Ishikawa (cell line): ENCODE data around the gene KIF11.

Experiments
- CEBPB ChIP-seq: IDR thresholded peaks from 2 replicates; pipeline ENCODE4 v1.6.1; 2012
- CREB1 ChIP-seq: IDR thresholded peaks from 2 replicates; pipeline ENCODE4 v1.6.1; 2012; ENCODE audit warnings: low read depth
- EGR1 ChIP-seq: IDR thresholded peaks from 2 replicates; pipeline ENCODE4 v1.6.1; 2012
- EP300 ChIP-seq: IDR thresholded peaks from 2 replicates; pipeline ENCODE4 v1.6.1; 2012; ENCODE audit warnings: borderline replicate concordance
- FOXM1 ChIP-seq: IDR thresholded peaks from 2 replicates; pipeline ENCODE4 v1.6.1; 2012; ENCODE audit warnings: low read depth, borderline replicate concordance
- MAX ChIP-seq: IDR thresholded peaks from 2 replicates; pipeline ENCODE4 v1.6.1; 2012
- NFIC ChIP-seq: IDR thresholded peaks from 2 replicates; pipeline ENCODE4 v1.6.1; 2012
- RAD21 ChIP-seq: IDR thresholded peaks from 2 replicates; pipeline ENCODE4 v1.6.1; 2012; ENCODE audit warnings: low read depth
- REST ChIP-seq: IDR thresholded peaks from 2 replicates; pipeline ENCODE4 v1.6.1; 2012; ENCODE audit warnings: low read depth, mild to moderate bottlenecking
- TAF1 ChIP-seq: IDR thresholded peaks from 2 replicates; pipeline ENCODE4 v1.6.1; 2012; ENCODE audit warnings: low read depth, mild to moderate bottlenecking
- TCF12 ChIP-seq: IDR thresholded peaks from 2 replicates; pipeline ENCODE4 v1.6.1; 2012; ENCODE audit warnings: low read depth
- TEAD4 ChIP-seq: IDR thresholded peaks from 2 replicates; pipeline ENCODE4 v1.6.1; 2012
- USF1 ChIP-seq: IDR thresholded peaks from 2 replicates; pipeline ENCODE4 v1.6.1; 2012
- YY1 ChIP-seq: IDR thresholded peaks from 2 replicates; pipeline ENCODE4 v1.6.1; 2012; ENCODE audit warnings: low read depth
- ZBTB7A ChIP-seq: IDR thresholded peaks from 2 replicates; pipeline ENCODE4 v1.6.1; 2012; ENCODE audit warnings: low read depth

The KIF11 gene

GRCh38 chr10:92688573-92688926 lies 95.6 kb downstream of the KIF11 start:
- TF ChIP-seq YY1 (no peak), EP300 (no peak), NFIC (no peak)

GRCh38 chr10:92688927-92689662 lies 96.2 kb downstream of the KIF11 start:
- TF ChIP-seq RAD21 (no peak), EGR1 (0 out of 2 replicates have a peak, but pooled peaks have one; percentile 4)

- no peak for TF ChIP-seq ZBTB7A
- no peak for TF ChIP-seq CREB1
- TF ChIP-seq NFIC, result no peak
- TF ChIP-seq TAF1, result peak; percentile 64; the same call in 1 of the 2 replicates
- TF ChIP-seq RAD21, result no peak
- peak; percentile 32; the same call in 1 of the 2 replicates for TF ChIP-seq TCF12
- TF ChIP-seq CEBPB, result no peak
- no peak for TF ChIP-seq EP300
- no peak for TF ChIP-seq MAX
- TF ChIP-seq USF1, result no peak
- TF ChIP-seq REST, result no peak
- TF ChIP-seq EGR1, result peak; percentile 77
- peak; percentile 63; the same call in 1 of the 2 replicates for TF ChIP-seq YY1
- no peak for TF ChIP-seq FOXM1
- no peak for TF ChIP-seq TEAD4
These were observed 96.8 kb downstream of the KIF11 start, which contains the start of gene HHEX for GRCh38 chr10:92689663-92690210. HHEX (plus strand) TSS chr10:92689955; CDS start chr10:92689987, 32 bp downstream.

GRCh38 chr10:92690211-92690914 lies 97.4 kb downstream of the KIF11 start:
- TF ChIP-seq FOXM1, result no peak
- peak; percentile 54; the same call in 1 of the 2 replicates for TF ChIP-seq TAF1
- peak; percentile 94 for TF ChIP-seq ZBTB7A
- TF ChIP-seq MAX, result peak; percentile 60; the same call in 1 of the 2 replicates

GRCh38 chr10:92690915-92691590 lies 98.1 kb downstream of the KIF11 start:
- no peak for TF ChIP-seq TEAD4
- no peak for TF ChIP-seq YY1
- no peak for TF ChIP-seq NFIC

- no peak for TF ChIP-seq CEBPB
- no peak for TF ChIP-seq TAF1
- TF ChIP-seq REST, result no peak
- TF ChIP-seq MAX, result no peak
- no peak for TF ChIP-seq ZBTB7A
- TF ChIP-seq FOXM1, result no peak
- TF ChIP-seq EP300, result no peak
- no peak for TF ChIP-seq CREB1
- TF ChIP-seq USF1, result no peak
- no peak for TF ChIP-seq YY1
- no peak for TF ChIP-seq TCF12
- TF ChIP-seq NFIC, result no peak
- TF ChIP-seq EGR1, result no peak
- TF ChIP-seq RAD21, result no peak
These were observed 98.7 kb downstream of the KIF11 start for GRCh38 chr10:92691591-92692079.
